GM12801 (cell line): ENCODE results near the gene RER1.

Source experiments
- TF ChIP-seq, protein P1 (sequence below): IDR thresholded peaks from one replicate; pipeline ENCODE4 v1.5.1; 2011; ENCODE audit warnings: control low read depth; ENCODE audit not compliant: insufficient read length; ENCODE audit errors: extremely low read depth

The RER1 gene

DNA sequence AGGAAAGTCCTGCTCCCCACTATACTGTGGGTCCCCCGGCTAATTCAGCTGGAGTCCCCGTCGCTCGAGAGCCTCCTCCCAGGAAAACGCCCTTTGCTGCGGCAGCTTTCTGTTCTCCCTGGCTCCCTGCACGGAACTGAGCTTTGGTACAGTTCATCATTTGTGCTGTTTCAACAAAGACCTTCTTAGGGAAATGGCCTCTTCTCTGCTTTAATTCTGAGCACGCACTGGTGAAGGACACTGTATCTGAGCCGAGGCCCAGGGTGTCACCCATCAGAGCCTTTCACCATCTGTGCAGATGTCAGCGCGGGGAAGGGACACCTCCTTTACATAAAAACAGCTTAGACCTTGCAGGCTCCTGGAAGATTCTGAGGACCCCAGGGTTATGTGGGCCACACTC lies 34.3 kb downstream of the RER1 start:
- TF ChIP-seq, protein P1, sequence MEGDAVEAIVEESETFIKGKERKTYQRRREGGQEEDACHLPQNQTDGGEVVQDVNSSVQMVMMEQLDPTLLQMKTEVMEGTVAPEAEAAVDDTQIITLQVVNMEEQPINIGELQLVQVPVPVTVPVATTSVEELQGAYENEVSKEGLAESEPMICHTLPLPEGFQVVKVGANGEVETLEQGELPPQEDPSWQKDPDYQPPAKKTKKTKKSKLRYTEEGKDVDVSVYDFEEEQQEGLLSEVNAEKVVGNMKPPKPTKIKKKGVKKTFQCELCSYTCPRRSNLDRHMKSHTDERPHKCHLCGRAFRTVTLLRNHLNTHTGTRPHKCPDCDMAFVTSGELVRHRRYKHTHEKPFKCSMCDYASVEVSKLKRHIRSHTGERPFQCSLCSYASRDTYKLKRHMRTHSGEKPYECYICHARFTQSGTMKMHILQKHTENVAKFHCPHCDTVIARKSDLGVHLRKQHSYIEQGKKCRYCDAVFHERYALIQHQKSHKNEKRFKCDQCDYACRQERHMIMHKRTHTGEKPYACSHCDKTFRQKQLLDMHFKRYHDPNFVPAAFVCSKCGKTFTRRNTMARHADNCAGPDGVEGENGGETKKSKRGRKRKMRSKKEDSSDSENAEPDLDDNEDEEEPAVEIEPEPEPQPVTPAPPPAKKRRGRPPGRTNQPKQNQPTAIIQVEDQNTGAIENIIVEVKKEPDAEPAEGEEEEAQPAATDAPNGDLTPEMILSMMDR = no peak

DNA sequence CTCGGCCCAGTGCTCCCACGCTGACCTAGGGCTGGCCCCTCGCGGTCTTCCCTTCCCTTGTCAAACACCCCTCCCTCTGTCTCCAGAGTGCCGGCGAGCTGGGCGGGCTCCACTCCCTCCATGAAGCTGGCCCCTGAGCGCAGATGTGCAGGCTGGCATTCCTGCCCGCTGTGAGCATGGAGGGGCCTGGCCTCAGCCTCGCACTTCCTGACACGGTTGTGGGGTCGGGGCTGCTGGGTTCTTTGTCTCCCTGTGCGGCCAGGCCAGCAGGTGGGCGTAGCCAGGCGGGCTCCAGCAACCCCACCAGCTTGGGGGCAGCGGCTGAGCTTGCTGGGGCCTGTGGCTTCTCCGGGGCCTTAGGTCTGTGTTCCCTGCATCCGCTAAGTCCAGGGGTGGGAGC lies 34.9 kb downstream of the RER1 start:
- TF ChIP-seq, protein P1 = no peak

DNA sequence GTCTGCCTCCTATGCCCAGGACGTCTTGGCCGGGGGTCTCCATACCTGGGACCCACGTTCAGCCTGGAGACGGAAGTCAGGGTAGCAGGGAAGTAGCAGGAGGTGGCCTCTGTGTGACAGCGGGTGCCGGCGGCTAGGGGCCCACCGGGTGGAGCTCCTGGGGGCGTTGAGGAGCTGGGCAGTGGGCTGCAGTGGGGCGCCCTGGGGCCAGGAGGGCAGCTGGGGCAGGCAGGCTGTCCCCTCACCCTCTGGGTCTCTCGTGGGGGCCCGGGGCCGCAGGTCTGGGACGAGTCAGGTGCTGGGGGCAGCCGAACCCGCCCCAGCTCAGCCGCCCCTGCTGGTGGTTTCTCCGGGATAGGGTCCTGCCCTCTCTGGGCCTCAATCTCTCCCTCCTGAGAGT lies 35.4 kb downstream of the RER1 start:
- TF ChIP-seq, protein P1 = no peak

DNA sequence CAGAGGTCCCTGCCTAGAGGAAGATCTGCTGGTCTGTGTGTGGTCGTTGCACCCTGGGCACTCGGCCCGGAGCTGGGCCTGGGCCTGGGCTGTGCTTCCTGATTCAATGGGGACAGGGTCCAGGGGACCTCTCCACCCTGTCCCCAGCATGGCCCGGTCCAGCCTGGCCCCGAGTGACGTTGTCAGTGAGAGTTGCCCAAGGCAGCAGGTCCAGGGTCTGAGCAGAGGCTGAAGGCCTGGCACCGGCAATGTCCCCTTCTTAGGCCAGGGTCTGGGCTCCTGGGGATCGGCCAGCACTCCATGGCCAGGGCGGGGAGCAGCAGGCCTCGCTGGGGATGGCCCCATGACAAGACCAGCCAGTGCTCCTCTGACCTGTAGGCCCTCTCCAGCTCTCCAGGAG lies 36.3 kb downstream of the RER1 start:
- TF ChIP-seq, protein P1 = no peak

DNA sequence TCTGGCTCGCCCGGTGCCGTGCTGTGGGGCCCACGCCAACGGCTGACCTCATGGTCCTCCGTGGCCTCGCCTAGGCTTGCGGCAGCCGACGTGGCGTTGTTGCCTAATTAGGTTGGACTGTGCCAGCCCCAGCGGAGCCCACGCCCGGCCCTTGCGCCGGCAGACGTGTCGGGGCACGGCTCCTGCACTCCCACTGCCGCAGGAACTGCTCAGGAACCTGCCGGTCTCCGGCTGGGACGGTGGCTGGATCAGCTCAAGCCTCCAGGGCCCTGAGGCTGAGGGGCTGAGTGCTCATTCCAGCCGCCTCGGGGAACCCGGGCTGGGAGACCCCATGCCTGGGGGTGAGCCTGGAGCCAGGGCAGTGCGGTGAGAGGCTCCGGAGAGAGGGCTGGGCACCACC lies 36.8 kb downstream of the RER1 start:
- TF ChIP-seq, protein P1 = no peak

DNA sequence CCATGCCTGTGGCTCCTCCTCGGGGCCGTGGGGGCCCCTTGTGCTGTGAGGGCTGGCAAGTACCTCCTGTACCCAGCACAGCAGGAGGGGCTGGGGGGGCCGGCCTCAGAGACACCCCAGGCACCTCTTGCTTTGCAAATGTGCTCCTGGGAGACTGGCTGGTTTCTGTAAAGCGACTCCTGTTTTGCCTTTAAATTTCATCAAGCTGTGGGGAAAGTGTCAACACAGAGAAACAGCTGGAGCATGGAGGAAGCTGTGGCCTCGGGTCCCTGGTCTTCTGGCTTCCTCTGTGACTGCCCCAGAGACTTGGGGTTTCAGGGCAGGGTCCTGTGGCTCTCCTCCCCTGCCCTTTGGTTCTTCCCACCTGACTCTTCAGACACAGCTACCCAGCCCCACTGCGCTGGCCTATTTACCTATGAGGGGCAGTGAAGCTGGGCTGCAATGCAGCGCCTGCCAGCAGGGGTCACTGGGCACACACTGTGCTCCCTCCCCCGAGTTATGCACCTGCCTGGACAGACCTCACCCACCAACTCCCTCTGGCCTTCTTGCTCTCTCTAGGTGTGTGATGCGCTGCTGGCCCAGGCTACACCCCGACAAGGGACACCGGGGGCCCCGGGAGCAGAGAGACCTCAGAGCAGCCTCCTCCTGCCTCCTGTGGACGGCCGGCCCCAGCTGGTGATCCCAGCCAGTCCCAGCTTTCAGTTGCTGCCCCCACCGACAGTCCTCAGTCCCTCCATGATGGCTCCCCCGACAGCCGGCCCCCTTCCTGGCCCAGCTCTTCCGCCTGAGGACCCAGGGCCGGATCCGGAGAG lies 38.3 kb downstream of the RER1 start:
- TF ChIP-seq, protein P1 = no peak

DNA sequence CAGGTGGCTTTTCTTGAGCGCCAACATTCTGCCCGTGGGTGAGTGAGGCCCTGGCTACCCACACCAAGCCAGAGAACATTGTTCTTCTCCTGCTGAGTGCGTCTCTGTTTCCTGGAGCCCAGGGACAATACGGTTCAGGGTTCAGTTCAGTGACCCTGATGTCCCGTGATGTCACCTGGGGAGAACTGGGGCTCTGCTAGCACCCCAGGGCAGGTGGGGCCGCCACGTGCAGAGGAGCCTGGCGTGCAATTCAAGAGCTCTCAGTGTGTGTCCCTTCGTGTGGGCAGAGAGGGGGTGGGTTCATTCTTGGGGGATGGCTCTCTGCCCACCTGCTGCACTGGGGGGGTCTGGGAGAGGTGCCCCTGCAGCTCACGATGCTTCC lies 38.9 kb downstream of the RER1 start:
- TF ChIP-seq, protein P1 = no peak

DNA sequence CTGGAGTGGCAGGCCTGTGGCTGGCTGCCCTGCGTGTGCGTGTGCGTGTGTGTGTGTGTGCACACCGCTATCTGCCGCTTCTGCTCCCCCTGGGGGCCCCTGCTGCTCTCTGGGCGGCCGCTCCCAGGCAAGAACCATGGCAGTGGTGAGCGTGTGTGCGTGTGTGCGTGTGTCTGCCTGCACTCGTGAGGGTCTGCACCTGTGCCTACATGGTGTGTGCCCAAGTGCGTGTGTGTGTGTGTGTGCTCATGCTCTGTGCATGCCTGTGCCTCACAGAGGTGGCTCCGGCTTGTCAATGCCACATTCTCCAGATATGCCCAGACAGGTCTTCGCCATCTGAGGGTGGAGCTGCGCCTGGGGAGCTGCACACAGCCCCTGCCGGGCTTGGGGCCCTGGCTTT lies 39.5 kb downstream of the RER1 start:
- TF ChIP-seq, protein P1 = no peak
